ENCODE data around the gene ZNF845.
"Not testable (repeated sequence)": the region's sequence is repeated elsewhere in the genome, so short reads cannot be mapped to it uniquely, and the experiment has no call there.

ZNF845 gene

GRCh38 chr19:53394522-53394973 is 61.0 kb downstream of the ZNF845 start:
- Histone ChIP-seq H3K27me3 (no peaks in the 10 kb centered on the region), H3K4me1 (no peaks in the 10 kb centered on the region), H3K9me3 (no peaks in the 10 kb centered on the region), H3K4me3 (ENCODE audit: low read depth, low read length) (peak overlapping the region; percentile 83), H3K36me3 (no peaks in the 10 kb centered on the region)
- DNase-seq: peak; percentile 33
- TF ChIP-seq CTCF (IDR thresholded peaks at IDR 0.05; ENCODE audit: low read depth, low read length): no peak

- peak; percentile 51 for TF ChIP-seq CTCF (IDR thresholded peaks at IDR 0.05; ENCODE audit: low read depth, low read length)
- Histone ChIP-seq H3K4me3 (ENCODE audit: low read depth, low read length) (peak within 1 kb of the TSS; percentile 83), H3K4me1 (no peaks in the 10 kb centered on the region), H3K27me3 (no peaks in the 10 kb centered on the region), H3K36me3 (no peaks in the 10 kb centered on the region; the same call in 1 of the 2 replicates), H3K9me3 (no peaks in the 10 kb centered on the region)
- DNase-seq: peak; percentile 95
Observed at GRCh38 chr19:53394974-53395839, 61.7 kb downstream of the ZNF845 start, which contains the start of gene ZNF765. Gene ZNF765, plus strand, starts transcription at chr19:53395149. Its CDS starts 2,867 bp downstream, at chr19:53398016.

- not testable (repeated sequence) for H3K27me3 ChIP-seq, H3K9me3 ChIP-seq, H3K36me3 ChIP-seq, H3K4me1 ChIP-seq, DNase-seq
- H3K4me3 ChIP-seq (ENCODE audit: low read depth, low read length): peak overlapping the region; percentile 83
Observed at GRCh38 chr19:53395840-53396524, 62.4 kb downstream of the ZNF845 start.

GRCh38 chr19:53396525-53396868 is 62.9 kb downstream of the ZNF845 start:
- no peaks in the 10 kb centered on the region for H3K4me1 ChIP-seq
- DNase-seq: no peak
- no peaks in the 10 kb centered on the region for H3K9me3 ChIP-seq
- TF ChIP-seq CTCF (IDR thresholded peaks at IDR 0.05; ENCODE audit: low read depth, low read length): no peak
- H3K4me3 ChIP-seq (ENCODE audit: low read depth, low read length): no peak overlapping the region
- H3K27me3 ChIP-seq: no peaks in the 10 kb centered on the region
- H3K36me3 ChIP-seq: no peaks in the 10 kb centered on the region; the same call in 1 of the 2 replicates

- not testable (repeated sequence) for H3K36me3 ChIP-seq; H3K27me3 ChIP-seq; H3K4me3 ChIP-seq (ENCODE audit: low read depth, low read length); H3K4me1 ChIP-seq; H3K9me3 ChIP-seq; DNase-seq
Observed at GRCh38 chr19:53397918-53398317, 64.4 kb downstream of the ZNF845 start.
